ENCODE results near the gene CYB561D2.

The CYB561D2 gene

GRCh38 chr3:50324351-50325112 is 26.1 kb upstream of the CYB561D2 start:
- peak; percentile 61 for DNase-seq

DNA sequence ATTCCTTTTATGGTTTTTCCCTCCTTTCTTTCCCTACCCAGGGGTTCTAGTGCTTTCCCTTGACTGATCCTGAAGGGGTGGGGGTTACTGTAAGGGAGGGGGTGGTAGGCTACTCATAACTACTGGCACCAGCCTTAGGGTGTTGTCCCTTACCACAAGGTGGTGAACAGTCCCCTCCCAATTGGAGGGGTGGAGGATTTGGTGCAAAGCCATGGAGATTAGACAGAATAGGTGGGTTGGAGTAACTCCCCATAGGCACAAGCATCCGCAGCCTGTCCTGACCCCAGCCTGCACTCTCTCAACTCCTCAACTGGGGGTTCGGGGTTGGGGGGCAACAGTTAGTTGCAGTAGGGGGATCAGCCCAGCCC is 25.6 kb upstream of the CYB561D2 start:
- DNase-seq: no peak

- DNase-seq: no peak
Observed at GRCh38 chr3:50325497-50326181, 25.0 kb upstream of the CYB561D2 start.

DNA sequence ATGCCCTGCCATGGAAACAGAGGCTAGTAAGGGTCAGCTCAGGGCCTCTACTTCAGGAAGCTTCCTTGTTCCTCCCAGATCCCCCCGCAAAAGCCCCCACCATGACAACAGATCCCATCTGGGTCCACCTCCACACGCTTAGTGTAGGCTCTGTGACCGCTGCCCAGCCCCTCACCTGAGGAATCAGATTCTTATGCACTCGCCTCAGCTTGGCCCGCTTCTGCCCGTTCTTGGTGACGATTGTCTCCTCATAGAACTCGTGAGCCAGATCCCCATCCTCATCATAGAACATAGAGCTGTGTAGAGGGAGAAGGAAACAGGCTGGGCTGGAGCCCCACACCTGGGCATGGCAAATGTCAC is 24.5 kb upstream of the CYB561D2 start:
- DNase-seq: no peak

GRCh38 chr3:50327129-50327528 is 23.5 kb upstream of the CYB561D2 start:
- DNase-seq: no peak

- peak; percentile 92 for DNase-seq
Observed at GRCh38 chr3:50327943-50328691, 22.5 kb upstream of the CYB561D2 start, which contains the start of gene TUSC2. TSS of gene TUSC2 (minus strand) at chr3:50328223. CDS start at chr3:50328099, 124 bp downstream.

- no peak for DNase-seq
Observed at GRCh38 chr3:50330330-50330729, 20.3 kb upstream of the CYB561D2 start.

- no peak for DNase-seq
Observed at GRCh38 chr3:50331364-50331907, 19.2 kb upstream of the CYB561D2 start.

GRCh38 chr3:50333744-50334328 is 16.8 kb upstream of the CYB561D2 start:
- no peak for DNase-seq

DNA sequence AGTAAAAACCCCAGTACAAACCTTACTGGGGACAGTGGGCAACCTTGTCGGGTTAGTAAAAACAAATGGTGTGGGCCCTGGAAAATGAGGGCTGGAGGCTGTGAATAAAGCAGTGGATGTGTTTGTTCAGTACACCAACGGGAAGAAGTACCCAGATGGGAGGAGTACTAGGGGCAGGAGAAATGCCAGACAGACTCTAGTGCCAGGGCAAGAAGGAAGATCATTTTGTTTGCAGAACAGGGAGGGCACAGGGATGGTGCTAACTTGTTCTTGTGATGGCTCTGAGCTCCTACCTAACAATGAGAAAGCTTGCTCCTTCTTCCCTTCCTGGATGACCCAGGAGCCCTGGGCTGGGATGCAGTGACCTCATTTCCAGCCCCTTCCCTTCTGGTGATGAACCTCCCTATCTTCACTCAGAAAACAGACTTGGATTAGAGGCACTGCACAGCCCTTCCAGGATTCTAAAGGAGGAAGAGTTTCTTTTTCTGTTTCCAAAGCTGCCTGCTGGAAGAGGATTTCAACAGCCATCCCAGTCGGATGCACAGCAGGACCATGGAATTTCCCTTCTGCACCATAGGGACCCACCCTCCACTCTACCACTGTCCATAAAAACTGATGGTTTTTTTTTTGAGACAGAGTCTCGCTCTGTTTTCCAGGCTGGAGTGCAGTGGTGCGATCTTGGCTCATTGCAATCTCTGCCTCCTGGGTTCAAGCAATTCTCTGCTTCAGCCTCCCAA is 16.2 kb upstream of the CYB561D2 start:
- no peak for DNase-seq

DNA sequence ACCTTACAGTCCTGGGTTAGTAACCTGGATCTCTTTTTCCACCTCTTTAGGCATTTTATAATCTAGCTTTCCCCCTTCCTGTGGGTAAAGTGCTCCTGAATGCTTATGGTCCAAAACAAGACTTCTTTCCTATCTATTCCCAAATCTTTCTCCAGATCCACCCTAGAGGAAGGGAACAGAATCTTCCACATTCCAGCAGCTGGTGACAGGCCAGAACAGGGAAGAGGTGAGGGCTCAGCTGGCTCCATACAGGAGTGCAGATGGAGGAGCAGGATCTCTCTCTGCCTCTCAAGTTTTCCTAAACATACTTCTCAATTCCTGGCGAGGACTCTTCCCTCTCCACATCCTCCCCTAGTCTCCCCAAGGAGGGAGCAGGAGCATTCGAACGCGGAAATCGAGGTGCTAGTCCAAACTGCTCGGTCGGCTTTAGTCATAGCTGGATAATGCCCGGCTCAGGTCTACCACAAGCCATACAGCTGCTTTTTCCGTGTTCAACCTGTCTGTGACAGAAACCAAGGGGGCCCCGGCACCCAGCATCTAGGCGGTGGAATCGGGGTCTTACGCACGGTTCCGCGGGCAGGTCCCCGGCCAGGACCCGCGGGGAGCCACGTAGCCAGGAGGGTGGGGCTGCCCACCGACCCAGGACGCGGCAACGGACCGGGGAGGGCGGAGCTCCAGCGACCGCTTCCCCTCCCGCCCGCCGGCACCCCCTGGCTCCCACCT is 14.0 kb upstream of the CYB561D2 start:
- no peak for DNase-seq

DNA sequence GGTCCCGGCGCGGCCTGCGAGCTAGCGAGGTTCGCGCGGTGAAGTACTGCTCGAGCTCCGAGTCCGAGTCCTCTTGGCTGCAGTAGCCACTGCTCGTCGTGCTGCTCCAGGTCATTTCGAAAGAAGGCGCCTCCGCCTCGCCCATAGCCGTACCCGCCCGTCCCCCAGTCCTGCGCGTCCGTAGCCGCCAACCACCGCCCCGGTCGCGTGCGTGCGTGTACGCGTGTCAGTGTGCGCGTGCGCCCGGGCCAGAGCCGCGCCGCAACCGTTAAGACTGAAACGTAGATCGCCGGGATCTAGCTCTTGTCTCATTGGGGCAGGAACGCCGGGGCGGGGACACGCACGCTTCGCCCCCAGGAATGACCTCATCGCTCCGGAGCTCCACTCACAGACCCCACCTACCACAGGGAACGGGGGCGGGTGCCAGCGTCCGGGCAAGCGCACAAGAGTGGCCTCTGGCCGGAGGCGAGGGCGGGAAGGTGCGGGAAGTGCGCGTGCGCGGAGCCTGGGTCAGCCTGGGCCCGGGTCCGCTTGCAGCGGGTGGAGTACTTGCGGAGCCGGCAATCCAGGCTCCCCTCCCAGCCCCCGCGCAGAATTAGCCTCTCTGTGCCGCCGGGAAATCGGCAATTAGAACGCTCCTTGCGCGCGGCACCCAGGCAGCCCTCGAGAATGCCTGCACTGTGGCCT is 13.3 kb upstream of the CYB561D2 start:
- peak; percentile 94 for DNase-seq

GRCh38 chr3:50338965-50339364 is 11.7 kb upstream of the CYB561D2 start:
- no peak for DNase-seq

DNA sequence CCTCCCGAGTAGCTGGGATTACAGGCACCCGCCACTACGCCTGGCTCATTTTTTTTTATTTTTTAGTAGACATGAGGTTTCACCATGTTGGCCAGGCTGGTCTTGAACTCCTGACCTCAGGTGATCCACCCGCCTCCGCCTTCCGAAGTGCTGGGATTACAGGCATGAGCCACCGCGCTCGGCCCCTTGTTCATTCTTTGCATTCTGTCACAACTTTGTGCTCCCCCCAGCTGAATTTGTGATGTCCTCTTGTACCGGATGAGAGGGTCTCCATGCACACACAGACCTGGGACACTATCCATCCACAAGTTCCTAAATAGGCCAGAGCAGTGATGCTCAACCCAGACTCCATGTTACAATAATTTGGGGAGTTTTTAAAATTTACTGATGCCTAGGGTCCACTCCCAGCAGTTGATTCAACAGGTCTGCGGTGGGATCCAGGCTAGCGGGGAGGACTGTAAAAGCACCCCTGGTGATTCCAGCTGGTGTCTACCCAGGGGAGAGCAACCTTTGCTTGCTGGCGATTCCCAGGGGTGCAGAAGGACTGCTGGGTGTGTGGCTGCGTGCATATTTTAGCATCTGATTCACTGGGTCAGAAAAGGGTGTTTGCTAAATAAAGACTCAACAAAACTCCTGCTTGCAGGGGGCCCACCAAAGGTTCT is 11.0 kb upstream of the CYB561D2 start:
- no peak for DNase-seq

DNA sequence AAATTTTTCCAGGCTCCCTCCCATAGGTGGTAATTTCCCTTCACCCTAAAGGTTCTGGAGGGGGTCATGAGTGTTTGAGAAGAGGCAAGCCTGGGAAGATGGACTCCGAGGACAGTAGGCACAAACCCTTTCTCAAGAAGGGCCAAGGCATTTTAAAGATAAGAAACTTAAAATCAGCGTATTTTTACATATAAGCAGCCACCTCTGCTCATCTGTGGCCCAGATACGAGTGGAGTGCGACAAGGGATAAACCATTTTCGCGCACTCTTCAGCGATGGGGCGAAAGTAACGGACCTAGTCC is 10.6 kb upstream of the CYB561D2 start:
- no peak for DNase-seq

- DNase-seq: peak; percentile 64 to 68
Observed at GRCh38 chr3:50340448-50341329, 10.0 kb upstream of the CYB561D2 start, which contains the start of gene RASSF1. TSS of gene RASSF1 (minus strand) at chr3:50340836. CDS start at chr3:50340805, 31 bp downstream.

DNA sequence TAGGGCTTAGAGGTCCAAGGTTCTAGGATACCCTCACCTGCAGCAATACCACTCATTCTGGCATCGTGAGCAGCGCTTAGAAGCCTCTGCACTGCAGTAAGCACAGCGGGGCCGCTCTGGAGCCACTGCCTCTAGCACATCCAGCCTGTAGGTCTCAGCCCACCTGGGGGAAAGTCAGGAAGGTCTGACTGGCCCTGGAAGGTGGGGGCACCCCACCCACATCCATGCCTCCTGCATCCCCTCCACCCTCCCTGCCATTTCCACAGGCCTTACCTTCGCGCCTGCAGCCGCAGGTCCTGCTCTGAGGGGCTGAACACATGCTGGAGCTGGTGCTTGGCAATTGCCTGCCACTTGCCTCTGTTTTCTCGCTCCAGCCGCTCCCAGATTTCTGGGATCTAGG is 9.1 kb upstream of the CYB561D2 start:
- DNase-seq: no peak

GRCh38 chr3:50341996-50342650 is 8.5 kb upstream of the CYB561D2 start:
- no peak for DNase-seq
